Activated CD4-positive, alpha-beta T cell treated with anti-CD3 and anti-CD28 coated beads, Interleukin-2, amount 50 U/mL, for 16 hours (primary cell): ENCODE measurements around the gene RSPH3.
"Not testable (repeated sequence)": the region's sequence is repeated elsewhere in the genome, so short reads cannot be mapped to it uniquely, and the experiment has no call there.

Experiments
- DNase-seq: peaks from one replicate; pipeline ENCODE4 v3.0.0-alpha.2; 2020

Gene RSPH3

GRCh38 chr6:158999666-159000403 lies at the start of gene RSPH3:
TSS of gene RSPH3 (minus strand) at chr6:159000202. CDS start at chr6:158999550, 652 bp downstream.
- peak; percentile 95 for DNase-seq

GRCh38 chr6:159047891-159048685 lies 48.1 kb upstream of the RSPH3 start:
- DNase-seq = no peak

DNA sequence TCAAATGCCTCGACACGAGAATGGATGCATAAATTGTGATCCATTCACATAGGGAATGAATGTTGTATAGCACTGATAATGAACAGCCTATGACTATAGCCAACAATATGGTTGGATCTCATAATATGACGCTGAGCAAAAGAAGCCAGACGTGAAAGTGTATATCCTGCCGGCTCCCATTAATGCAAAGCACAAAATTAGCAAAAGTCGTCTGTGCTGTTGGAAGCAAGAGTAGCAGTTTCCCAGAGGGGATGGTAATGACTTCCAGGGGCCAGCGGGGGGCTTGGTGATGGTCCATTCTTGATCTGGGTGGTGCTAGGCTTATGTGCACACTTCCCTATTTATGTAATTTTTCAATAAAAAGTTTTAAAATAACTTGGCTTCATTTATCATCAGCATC lies 45.8 kb upstream of the RSPH3 start:
- no peak for DNase-seq

GRCh38 chr6:159044899-159045727 lies 45.1 kb upstream of the RSPH3 start, which contains the start of gene TAGAP:
TSS of gene TAGAP (minus strand) at chr6:159044991. CDS start at chr6:159044146, 845 bp downstream.
- DNase-seq = peak; percentile 93

- DNase-seq = no peak
Measured at GRCh38 chr6:159043947-159044346, 43.9 kb upstream of the RSPH3 start.

- DNase-seq = peak; percentile 64
Measured at GRCh38 chr6:159043251-159043650, 43.2 kb upstream of the RSPH3 start.

GRCh38 chr6:159042826-159043181 lies 42.8 kb upstream of the RSPH3 start:
- DNase-seq = no peak

DNA sequence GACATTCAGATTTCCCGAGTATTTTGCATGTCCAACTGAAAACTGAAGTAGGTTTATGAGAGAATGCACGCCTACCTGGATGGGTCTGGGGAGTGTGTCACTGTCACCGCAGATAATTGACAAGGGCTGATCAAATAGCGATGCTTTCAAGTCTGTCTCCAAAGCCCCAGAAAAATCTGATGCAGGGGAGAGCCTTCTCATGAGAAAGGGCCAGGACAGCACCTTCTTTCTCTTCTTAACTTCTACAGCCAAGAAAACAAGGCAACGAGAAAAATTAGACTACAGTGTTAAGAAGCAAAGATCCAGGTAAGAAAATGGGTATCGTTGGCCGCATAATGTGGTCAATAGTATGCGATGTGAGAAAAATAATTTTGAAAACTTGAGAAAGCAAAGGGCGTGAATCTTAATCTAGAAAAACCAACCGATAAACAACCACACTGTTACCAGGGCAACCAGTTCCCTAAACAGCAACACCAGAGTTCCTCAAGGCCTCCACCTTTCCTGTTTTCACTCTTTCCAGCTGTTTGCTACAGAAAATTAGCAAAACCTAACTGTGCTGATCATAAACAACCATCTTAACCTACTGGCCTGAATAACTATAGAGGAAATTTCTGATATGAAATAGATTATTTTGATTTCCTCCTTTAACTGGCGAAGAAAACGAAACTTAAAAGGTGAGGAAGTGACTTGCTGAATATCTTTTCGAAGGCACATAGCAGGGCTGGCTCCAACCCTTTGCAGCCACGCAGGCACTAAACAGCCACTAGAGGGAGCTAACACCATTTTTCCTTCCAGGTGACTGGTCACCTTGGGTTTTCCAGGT lies 42.2 kb upstream of the RSPH3 start:
- DNase-seq = peak; percentile 89

- DNase-seq = no peak
Measured at GRCh38 chr6:159041181-159041580, 41.2 kb upstream of the RSPH3 start.

DNA sequence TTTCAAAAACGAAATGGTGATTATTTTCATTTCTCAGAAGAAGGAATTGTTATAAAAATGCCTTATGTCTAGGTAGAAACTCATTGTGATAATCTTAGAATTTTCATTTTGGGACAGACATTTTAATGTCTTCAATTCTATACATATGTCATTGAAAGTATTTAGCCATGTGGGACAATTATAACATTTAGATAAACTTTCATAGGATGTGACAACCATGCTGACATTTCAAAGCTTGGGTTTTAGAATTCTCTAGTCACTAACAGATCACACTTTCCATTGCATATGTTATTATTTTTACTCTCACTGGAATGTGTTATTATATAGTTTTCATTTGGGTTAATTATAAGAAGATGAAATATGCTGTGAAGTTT lies 39.9 kb upstream of the RSPH3 start:
- DNase-seq = no peak

DNA sequence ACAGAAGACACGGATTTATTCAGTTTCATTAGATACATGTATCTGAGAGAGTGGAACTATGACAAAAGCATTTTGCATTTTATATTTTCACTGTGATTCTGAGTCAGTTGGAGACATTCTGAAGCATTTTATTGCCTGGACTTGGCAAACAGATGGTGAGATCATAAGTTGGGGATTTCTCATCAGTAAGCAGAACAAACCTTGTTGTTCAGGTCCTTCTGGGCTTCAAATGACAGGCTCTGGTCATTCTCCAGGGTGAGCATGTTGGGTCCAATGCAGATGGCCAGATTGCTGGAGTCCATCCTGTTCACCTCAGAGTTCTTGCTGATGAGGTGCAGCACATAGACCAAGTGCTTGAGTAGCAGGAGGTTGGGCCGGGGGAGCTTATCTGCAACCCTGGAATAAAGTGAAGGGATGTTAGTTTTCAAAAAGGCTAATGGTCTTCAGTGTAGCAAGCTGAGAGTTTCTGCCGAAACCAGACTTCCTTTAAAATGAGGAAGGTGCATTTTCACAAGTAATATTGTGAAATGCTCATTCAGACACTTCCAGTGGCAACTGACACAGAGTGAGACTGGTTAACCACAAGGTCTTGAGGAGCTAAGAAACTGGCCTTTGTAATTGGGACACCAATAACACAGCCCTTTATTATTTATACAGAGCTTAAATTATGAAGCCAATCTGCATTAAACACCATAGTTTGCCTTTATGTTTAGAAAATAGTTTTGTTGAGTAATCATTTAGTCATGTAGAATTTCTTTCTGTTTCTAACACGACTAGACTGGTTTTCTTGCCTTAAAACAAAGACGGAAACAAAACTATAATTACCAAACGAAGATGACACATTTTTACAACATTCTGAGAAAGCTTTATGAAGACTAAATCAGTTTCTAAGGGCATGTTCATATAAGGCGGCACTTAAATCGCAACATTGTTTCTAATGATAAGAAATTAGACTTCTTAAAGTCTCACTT lies 39.2 kb upstream of the RSPH3 start:
- DNase-seq = peak; percentile 88

DNA sequence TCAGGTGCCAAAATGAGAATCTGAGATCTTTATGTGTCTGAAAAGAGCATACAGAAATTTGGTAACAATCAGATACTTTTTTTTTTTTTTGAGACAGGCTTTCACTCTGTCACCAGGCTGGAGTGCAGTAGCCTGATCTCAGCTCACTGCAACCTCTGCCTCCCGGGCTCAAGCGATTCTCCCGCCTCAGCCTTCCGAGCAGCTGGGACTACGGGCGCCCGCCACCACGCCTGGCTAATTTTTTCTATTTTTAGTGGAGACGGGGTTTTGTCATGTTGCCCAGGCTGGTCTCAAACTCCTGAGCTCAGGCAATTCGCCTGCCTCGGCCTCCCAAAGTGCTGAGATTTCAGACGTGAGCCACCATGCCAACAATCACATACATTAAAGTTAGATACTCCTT lies 38.3 kb upstream of the RSPH3 start:
- DNase-seq = not testable (repeated sequence)

DNA sequence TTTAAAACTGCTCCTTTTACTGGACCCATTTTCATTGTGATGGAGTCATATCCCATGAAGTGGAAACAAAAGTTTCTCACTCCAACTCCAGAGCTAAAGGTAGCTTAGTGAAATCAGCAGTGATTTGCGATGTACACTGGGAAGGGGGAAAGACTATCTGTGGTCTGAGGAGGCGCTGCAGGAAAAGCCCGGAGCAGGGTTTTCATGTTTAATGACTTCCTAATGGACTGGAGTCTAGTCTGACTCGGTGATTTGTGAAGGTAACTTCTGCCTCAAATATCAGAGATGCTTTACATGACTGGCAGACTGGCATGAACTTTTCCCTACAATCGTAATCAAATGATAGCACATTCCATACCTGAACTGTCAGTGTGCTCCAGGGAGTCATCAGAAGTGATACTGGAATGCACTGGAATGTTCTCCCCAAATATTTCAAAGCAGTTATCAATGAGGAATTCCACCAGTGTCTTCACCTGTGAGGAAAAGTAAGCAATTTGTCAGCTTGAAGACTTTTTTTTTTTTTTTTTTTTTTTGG lies 37.8 kb upstream of the RSPH3 start:
- DNase-seq = no peak

DNA sequence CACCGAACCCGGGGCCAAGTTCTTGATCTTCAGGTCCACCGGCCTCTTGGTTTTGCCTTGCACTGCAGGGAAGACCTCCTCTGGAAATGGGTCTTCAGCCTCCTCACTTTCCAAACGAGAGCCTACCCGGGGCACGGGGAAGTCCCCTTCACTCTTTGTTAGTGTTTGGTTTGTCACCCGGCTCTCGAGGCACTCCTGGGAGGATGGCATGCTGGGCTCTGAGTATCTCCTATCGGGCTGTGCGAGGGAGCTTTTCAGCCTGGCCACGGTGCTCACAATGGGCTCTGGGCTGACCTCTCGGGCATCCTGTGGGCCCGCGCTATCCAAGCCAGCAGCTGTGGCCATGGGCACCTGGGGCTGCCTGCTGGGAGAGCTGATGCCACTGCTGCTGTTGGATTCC lies 36.7 kb upstream of the RSPH3 start:
- no peak for DNase-seq

DNA sequence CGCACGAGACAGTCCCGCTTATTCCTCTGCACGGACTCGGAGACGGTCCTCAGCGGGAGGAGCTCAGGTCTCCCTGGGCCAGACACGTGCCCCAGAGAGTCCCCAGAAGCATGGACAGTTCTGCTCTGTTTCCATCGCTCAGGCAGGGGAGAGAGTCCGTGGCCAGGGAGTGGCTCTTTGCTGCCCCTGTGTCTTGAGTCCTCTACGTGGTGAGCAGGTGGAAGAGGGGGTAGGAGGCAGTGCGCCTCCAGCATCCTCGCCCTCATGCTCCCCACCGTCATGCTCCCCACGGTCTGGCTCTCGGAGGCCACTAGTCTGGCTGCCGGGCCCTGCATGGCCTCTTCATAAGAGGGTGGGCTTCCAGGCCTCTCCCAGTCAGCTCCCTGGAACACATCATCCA lies 35.9 kb upstream of the RSPH3 start:
- no peak for DNase-seq

DNA sequence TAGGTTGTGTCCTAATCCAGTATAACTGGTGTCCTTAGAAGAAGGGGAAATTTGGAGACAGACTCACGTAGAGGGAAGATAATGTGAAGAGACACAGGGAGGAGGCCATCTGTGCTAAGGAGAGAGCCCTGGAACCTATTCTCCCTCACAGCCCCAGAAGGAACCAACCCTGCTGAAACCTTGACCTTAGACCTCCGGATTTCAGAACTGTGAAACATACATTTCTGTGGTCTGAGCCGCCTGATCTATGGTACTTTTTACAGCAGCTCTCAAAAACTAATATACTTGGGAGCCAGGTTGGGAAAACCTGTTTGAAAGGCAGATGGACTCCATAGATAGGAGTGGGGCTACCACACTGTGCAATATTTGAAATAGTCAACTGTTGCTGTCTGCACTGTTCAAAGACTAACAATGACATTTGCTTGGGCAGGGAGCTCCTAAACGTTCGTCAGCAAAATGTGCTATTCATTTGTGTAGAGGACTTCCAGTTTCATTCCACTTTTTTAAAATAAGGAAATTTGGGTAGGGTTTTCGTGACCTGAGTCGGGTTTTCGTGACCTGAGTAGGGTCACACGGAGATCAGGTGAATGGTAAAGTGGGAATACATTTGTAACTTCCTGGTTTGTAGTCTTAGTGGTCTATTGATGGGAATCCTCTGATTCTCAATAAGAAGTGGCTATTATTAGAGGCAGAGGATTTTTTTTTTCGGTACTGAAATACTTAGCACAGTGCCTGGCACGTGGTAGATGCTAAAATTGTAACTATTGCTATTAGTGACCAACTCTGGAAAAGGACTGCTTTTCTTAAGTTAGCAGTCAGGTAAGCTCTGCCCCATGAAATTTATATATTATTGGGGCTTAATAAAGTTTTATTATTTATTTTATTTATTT lies 33.4 kb upstream of the RSPH3 start:
- DNase-seq = no peak

GRCh38 chr6:159031846-159032245 lies 31.8 kb upstream of the RSPH3 start:
- DNase-seq = no peak

DNA sequence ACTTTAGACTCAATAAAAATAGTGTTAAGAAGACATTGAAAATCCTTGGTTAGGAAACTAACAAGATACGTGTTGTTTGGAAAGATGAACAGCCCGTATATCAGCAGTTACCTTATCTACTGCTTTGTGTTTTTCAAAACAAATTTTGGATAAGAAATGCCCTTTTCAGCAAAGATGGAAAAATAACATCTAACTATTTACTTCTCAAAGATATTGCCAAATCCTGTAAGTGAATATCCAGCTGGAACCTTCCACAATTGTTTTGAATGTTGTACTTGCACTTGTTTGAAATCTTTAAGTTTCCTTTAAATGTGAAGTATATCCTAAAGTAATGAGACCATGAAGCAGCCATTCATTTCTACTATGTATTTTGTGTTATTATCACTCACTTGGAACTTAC lies 30.2 kb upstream of the RSPH3 start:
- no peak for DNase-seq

GRCh38 chr6:159025224-159025623 lies 25.2 kb upstream of the RSPH3 start:
- DNase-seq = not testable (repeated sequence)

DNA sequence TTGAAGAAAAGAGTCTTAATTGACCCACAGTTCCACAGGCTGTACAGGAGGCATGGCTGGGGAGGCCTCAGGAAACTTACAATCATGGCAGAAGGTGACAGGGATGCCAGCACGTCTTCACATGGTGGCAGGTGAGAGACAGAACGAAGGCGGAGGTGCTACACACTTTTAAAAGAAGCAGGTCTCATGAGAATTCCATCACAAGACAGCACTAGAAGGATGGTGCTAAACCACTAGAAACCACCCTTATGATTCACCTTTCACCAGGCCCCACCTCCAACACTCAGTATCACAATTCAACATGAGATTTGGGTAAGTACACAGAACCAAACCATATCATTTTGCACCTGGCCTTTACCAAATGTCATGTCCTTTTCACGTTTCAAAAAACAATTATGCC lies 23.9 kb upstream of the RSPH3 start:
- peak; percentile 49 for DNase-seq
